ENCODE measurements around the gene GPR39. TPM values are rescaled to one million over a fixed set of nuclear protein-coding genes. Genes with fewer than 3 reads are reported as not detected.

The GPR39 gene
- total RNA-seq, 6 donors from 2014 or later: 10.1 to 45.9 (median 24.0) TPM

GRCh38 chr2:132645722-132646539, 229.3 kb downstream of the GPR39 start:
- Histone ChIP-seq H3K4me1 (no peaks in the 10 kb centered on the region), H3K4me3 (no peak overlapping the region), H3K27ac (no peak overlapping the region), H3K36me3 (no peaks in the 10 kb centered on the region), H3K9me3 (no peaks in the 10 kb centered on the region), H3K27me3 (no peaks in the 10 kb centered on the region)
- DNase-seq: no peak
- no peak for TF ChIP-seq POLR2AphosphoS5 (IDR thresholded peaks at IDR 0.05)
- TF ChIP-seq CTCF (IDR thresholded peaks at IDR 0.05): no peak
- no peak for TF ChIP-seq EP300 (IDR thresholded peaks at IDR 0.05)
- TF ChIP-seq POLR2A (IDR thresholded peaks at IDR 0.05): no peak
- WGBS, 2 donors: 73 to 85% methylated on average over 18 of the region's 18 CpGs
- ATAC-seq (ENCODE audit: low FRiP score in 2 of 2): peak; percentile 28 to 51

- Histone ChIP-seq H3K27me3 (no peaks in the 10 kb centered on the region), H3K36me3 (no peaks in the 10 kb centered on the region), H3K4me1 (no peaks in the 10 kb centered on the region), H3K4me3 (no peak overlapping the region), H3K27ac (no peak overlapping the region), H3K9me3 (no peaks in the 10 kb centered on the region)
- TF ChIP-seq EP300 (IDR thresholded peaks at IDR 0.05) (no peak), POLR2AphosphoS5 (IDR thresholded peaks at IDR 0.05) (no peak), POLR2A (IDR thresholded peaks at IDR 0.05) (no peak), CTCF (IDR thresholded peaks at IDR 0.05) (no peak)
- ATAC-seq (ENCODE audit: low FRiP score in 2 of 2) (no peak), DNase-seq (no peak)
- 68 to 77% methylated on average over 8 of the region's 8 CpGs for WGBS, 2 donors
Observed at GRCh38 chr2:132646540-132647108, 230.0 kb downstream of the GPR39 start.

GRCh38 chr2:132651115-132652045, 234.8 kb downstream of the GPR39 start:
- no peak overlapping the region for H3K27ac ChIP-seq
- H3K9me3 ChIP-seq: no peaks in the 10 kb centered on the region
- H3K4me1 ChIP-seq: no peaks in the 10 kb centered on the region
- ATAC-seq (ENCODE audit: low FRiP score in 2 of 2) (peak in 1 of 2 donors; percentile 50), DNase-seq (no peak)
- no peaks in the 10 kb centered on the region for H3K36me3 ChIP-seq
- H3K27me3 ChIP-seq: no peaks in the 10 kb centered on the region
- H3K4me3 ChIP-seq: no peak overlapping the region
- no peak for TF ChIP-seq POLR2A (IDR thresholded peaks at IDR 0.05)
- TF ChIP-seq CTCF (IDR thresholded peaks at IDR 0.05): peak in 4 of 6 experiments; percentile 18 to 59 (median 30)
- no peak for TF ChIP-seq EP300 (IDR thresholded peaks at IDR 0.05)
- TF ChIP-seq POLR2AphosphoS5 (IDR thresholded peaks at IDR 0.05): no peak
- 75 to 83% methylated on average over 11 to 12 of the region's 12 CpGs for WGBS, 2 donors

- Histone ChIP-seq H3K27ac (no peak overlapping the region), H3K4me1 (no peaks in the 10 kb centered on the region), H3K4me3 (no peak overlapping the region), H3K27me3 (no peaks in the 10 kb centered on the region), H3K9me3 (no peaks in the 10 kb centered on the region), H3K36me3 (no peaks in the 10 kb centered on the region)
- TF ChIP-seq EP300 (IDR thresholded peaks at IDR 0.05): no peak
- ATAC-seq (ENCODE audit: low FRiP score in 2 of 2): no peak
- WGBS, 2 donors: 68 to 75% methylated on average over 5 to 8 of the region's 8 CpGs
- no peak for DNase-seq
Observed at GRCh38 chr2:132652474-132652873, 235.9 kb downstream of the GPR39 start.

GRCh38 chr2:132654335-132654734, 237.7 kb downstream of the GPR39 start:
- Histone ChIP-seq H3K4me1 (no peaks in the 10 kb centered on the region), H3K27me3 (no peaks in the 10 kb centered on the region), H3K4me3 (no peak overlapping the region), H3K27ac (no peak overlapping the region), H3K36me3 (no peaks in the 10 kb centered on the region), H3K9me3 (no peaks in the 10 kb centered on the region)
- TF ChIP-seq POLR2AphosphoS5 (IDR thresholded peaks at IDR 0.05): no peak
- no peak for TF ChIP-seq POLR2A (IDR thresholded peaks at IDR 0.05)
- TF ChIP-seq EP300 (IDR thresholded peaks at IDR 0.05): no peak
- no peak for TF ChIP-seq CTCF (IDR thresholded peaks at IDR 0.05)
- 77 to 94% methylated on average over 4 of the region's 4 CpGs for WGBS, 2 donors
- no peak for ATAC-seq (ENCODE audit: low FRiP score in 2 of 2)
- DNase-seq: no peak

Data from upper lobe of left lung (tissue), 6 donors.